Bronchial epithelial cell (primary cell): ENCODE results near the gene SIMC1. TPM values are rescaled to one million over a fixed set of nuclear protein-coding genes. Genes with fewer than 3 reads are reported as not detected.

ENCODE experiments used
- DNase-seq: peaks from one replicate; pipeline ENCODE4 v3.0.0-alpha.2; 2010; ENCODE audit warnings: low read depth
- FAIRE-seq: peaks from 2 replicates; lab custom pipeline; 2011; peaks lifted over from hg19 to GRCh38; lab: Jason Lieb, UNC
- H3K27me3 ChIP-seq: 2 replicates; pipeline ENCODE4 v1.5.1; 2011; ENCODE audit warnings: low read length; ENCODE audit not compliant: control insufficient read depth, insufficient read depth
- H3K36me3 ChIP-seq: 2 replicates; pipeline ENCODE4 v1.5.1; 2011; ENCODE audit warnings: low read length; ENCODE audit not compliant: control insufficient read depth, insufficient read depth
- H3K4me3 ChIP-seq: 2 replicates; pipeline ENCODE4 v1.5.1; 2011; ENCODE audit warnings: mild to moderate bottlenecking, low read depth, low read length, control low read depth
- total RNA-seq: library from RNA; depleted of rRNA; stranded (reverse); fragments of >200 nt; gene quantifications from 2 replicates; pipeline ENCODE4 v1.2.1, GENCODE V29; 2014
- TF ChIP-seq, protein P1 (sequence below): IDR thresholded peaks from 2 replicates; pipeline ENCODE4 v1.5.1; 2011; ENCODE audit warnings: mild to moderate bottlenecking, moderate library complexity, low read length, control low read depth, inconsistent platforms; ENCODE audit not compliant: insufficient read depth, severe bottlenecking

Gene SIMC1
- total RNA-seq, 1 donor from 2014 or later: 1.3 TPM

DNA sequence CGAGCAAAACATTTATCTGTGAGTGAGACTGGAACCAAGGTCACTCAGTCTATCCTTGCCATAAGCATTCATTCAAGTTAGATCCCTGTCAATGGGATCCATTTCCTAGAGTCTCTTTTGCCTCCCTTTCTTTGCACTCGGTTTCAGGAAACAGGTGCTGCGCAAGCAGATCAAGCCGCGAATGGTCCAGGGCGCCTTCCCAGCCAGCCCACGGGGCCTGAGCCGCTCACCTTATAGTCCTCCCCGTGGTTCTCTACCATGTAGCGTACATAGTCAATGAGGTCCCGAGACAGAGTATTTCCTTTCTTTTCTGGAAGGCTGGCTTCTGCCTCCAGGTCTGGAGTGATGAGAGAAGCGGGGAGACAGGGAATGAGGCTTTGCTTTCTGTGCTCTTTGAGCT is 146.8 kb downstream of the SIMC1 start:
- DNase-seq (no peak), FAIRE-seq (no peak)
- TF ChIP-seq, protein P1, sequence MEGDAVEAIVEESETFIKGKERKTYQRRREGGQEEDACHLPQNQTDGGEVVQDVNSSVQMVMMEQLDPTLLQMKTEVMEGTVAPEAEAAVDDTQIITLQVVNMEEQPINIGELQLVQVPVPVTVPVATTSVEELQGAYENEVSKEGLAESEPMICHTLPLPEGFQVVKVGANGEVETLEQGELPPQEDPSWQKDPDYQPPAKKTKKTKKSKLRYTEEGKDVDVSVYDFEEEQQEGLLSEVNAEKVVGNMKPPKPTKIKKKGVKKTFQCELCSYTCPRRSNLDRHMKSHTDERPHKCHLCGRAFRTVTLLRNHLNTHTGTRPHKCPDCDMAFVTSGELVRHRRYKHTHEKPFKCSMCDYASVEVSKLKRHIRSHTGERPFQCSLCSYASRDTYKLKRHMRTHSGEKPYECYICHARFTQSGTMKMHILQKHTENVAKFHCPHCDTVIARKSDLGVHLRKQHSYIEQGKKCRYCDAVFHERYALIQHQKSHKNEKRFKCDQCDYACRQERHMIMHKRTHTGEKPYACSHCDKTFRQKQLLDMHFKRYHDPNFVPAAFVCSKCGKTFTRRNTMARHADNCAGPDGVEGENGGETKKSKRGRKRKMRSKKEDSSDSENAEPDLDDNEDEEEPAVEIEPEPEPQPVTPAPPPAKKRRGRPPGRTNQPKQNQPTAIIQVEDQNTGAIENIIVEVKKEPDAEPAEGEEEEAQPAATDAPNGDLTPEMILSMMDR: no peak
- Histone ChIP-seq H3K36me3 (peaks cover 30% of the 10 kb centered on the region), H3K27me3 (no peaks in the 10 kb centered on the region), H3K4me3 (no peak overlapping the region)

GRCh38 chr5:176386491-176386890 is 148.3 kb downstream of the SIMC1 start:
- Histone ChIP-seq H3K4me3 (no peak overlapping the region), H3K36me3 (peaks cover 31% of the 10 kb centered on the region)
- FAIRE-seq: no peak

GRCh38 chr5:176387384-176387925 is 149.2 kb downstream of the SIMC1 start:
- H3K27me3 ChIP-seq: no peaks in the 10 kb centered on the region
- H3K4me3 ChIP-seq: peak overlapping the region; percentile 93
- TF ChIP-seq, protein P1: peak; percentile 1
- FAIRE-seq: no peak
- peaks cover 31% of the 10 kb centered on the region for H3K36me3 ChIP-seq
- no peak for DNase-seq

More at GRCh38 chr5:176386491-176386890, 148.3 kb downstream of the SIMC1 start:
- no peaks in the 10 kb centered on the region for H3K27me3 ChIP-seq
- no peak for DNase-seq
- TF ChIP-seq, protein P1: no peak

- no peak for DNase-seq
- Histone ChIP-seq H3K4me3 (peak overlapping the region; percentile 93), H3K36me3 (peaks cover 31% of the 10 kb centered on the region), H3K27me3 (no peaks in the 10 kb centered on the region)
- TF ChIP-seq, protein P1: no peak
- FAIRE-seq: peak; percentile 43
Measured at GRCh38 chr5:176388003-176388443, 149.8 kb downstream of the SIMC1 start.

GRCh38 chr5:176388444-176389134 is 150.4 kb downstream of the SIMC1 start, which contains the start of the genes HIGD2A and NOP16:
Gene HIGD2A, plus strand, starts transcription at chr5:176388751. Its CDS starts 69 bp downstream, at chr5:176388820.
Gene NOP16, minus strand, starts transcription at chr5:176388598. Its CDS starts 59 bp downstream, at chr5:176388539.
- Histone ChIP-seq H3K27me3 (no peaks in the 10 kb centered on the region), H3K4me3 (peak within 1 kb of the TSS; percentile 93), H3K36me3 (peaks cover 26% of the 10 kb centered on the region)
- peak; percentile 82 for FAIRE-seq
- peak; percentile 97 for DNase-seq
- TF ChIP-seq, protein P1: no peak
